Measurements from ENCODE around the gene ZNF646. TPM values are rescaled to one million over a fixed set of nuclear protein-coding genes. Genes with fewer than 3 reads are reported as not detected.
A peak's percentile ranks its signal among the peaks of the same experiment; 100 is the strongest.

Gene ZNF646
- total and polyA plus RNA-seq, 4 donors = 8.4 to 20.5 (median 12.5) TPM

DNA sequence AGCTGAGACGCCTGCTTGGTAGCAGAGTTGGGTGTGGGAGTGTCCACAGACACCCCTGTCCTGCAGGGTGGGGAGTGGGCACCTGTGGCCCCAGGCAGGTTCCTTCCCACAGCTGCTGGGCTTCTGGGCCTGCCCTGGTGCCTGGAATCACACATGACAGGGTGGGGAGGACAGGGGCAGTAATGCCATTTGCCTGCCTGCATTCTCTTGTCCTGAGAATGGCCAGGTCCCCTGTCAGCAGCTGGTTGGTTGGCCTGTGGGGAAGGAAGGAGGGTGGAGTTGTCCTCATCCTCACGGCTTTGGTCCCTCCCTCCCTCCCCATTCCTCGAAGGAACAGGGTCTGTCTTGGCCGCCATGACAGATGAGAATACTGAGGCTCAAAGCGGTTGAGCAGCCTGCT is 9.3 kb downstream of the ZNF646 start:
- Histone ChIP-seq H3K9me3 (ENCODE audit: control insufficient read depth in 4 of 4, insufficient read depth in 3 of 4, low read length in 3 of 4) (no peaks in the 10 kb centered on the region), H3K4me1 (ENCODE audit: control insufficient read depth in 5 of 5, insufficient read depth in 5 of 5, low read length in 5 of 5) (peaks cover 0 to 3% (median 0%) of the 10 kb centered on the region in 5 donors), H3K4me3 (no peak overlapping the region), H3K9ac (ENCODE audit: insufficient read depth in 1 of 2, low read length in 2 of 2) (no peak overlapping the region), H3K27me3 (ENCODE audit: control insufficient read depth in 3 of 3, insufficient read depth in 3 of 3, low read length in 2 of 3) (no peaks in the 10 kb centered on the region), H3K36me3 (ENCODE audit: control insufficient read depth in 4 of 4, insufficient read depth in 4 of 4, low read length in 4 of 4) (peaks cover 5 to 50% (median 19%) of the 10 kb centered on the region in 4 donors), H3K27ac (ENCODE audit: low read depth in 1 of 2, low read length in 1 of 2) (peak overlapping the region in 1 of 2 donors; percentile 11)
- 69 to 77% methylated on average over 4 to 5 of the region's 5 CpGs for WGBS, 2 donors
- TF ChIP-seq, protein P1, sequence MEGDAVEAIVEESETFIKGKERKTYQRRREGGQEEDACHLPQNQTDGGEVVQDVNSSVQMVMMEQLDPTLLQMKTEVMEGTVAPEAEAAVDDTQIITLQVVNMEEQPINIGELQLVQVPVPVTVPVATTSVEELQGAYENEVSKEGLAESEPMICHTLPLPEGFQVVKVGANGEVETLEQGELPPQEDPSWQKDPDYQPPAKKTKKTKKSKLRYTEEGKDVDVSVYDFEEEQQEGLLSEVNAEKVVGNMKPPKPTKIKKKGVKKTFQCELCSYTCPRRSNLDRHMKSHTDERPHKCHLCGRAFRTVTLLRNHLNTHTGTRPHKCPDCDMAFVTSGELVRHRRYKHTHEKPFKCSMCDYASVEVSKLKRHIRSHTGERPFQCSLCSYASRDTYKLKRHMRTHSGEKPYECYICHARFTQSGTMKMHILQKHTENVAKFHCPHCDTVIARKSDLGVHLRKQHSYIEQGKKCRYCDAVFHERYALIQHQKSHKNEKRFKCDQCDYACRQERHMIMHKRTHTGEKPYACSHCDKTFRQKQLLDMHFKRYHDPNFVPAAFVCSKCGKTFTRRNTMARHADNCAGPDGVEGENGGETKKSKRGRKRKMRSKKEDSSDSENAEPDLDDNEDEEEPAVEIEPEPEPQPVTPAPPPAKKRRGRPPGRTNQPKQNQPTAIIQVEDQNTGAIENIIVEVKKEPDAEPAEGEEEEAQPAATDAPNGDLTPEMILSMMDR (IDR thresholded peaks at IDR 0.05; ENCODE audit: control extremely low read depth, extremely low read depth) = no peak
- no peak for ATAC-seq (ENCODE audit: insufficient read depth, low FRiP score)
- no peak for DNase-seq

DNA sequence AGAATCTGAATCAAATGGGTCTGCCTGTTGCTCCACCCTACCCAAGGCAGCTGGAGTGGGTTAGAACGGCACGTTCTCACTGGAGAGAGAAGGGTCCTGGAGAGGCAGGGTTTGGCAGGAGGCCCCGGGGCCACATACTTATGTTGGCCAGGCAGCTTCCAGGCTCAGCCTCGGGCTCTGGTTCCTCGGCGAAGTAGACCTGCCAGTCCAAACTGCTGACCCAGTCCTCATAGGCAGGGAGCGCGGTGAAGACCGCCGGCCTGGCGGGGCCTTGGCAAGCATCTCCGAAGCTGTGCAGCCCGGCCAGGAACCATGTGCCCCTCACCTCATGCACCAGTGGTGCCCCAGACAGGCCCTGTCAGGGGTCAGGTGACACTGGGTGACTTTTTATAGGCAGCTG is 9.8 kb downstream of the ZNF646 start:
- H3K36me3 ChIP-seq (ENCODE audit: control insufficient read depth in 4 of 4, insufficient read depth in 4 of 4, low read length in 4 of 4) = peaks cover 5 to 46% (median 17%) of the 10 kb centered on the region in 4 donors

DNA sequence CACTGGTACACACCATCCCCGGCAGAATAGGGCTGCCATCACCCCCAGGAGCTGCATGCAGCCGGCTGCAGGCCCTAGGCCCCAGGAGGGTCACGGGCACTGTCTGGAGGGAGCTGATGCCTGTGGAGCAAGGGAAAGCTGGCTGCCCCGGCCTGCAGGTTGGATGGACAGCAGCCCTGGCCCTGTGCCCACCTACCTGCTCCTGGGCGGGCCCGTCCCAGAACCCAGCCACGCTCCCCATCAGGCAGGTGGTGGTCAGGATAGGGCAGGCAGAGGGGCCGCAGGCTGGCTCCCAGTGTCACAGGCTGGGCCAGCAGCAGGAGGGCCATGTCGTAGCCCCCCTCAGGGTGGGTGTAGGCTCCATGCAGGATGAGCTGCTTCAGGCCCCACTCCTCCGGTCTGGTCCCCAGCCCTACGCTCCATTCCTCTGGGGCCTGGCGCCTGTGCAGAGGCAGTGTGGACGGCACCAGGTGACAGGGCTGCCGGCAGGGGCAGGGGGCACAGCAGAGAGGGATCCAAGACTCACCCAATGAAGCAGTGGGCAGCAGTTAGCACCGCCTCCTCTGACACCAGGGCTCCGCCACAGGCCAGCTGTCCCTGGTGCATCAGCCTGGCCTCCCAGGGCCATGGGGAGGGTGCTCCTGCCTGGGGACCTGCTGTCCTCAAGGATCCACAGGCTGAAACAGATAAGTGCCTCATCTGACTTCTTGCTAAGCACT is 10.5 kb downstream of the ZNF646 start:
- Histone ChIP-seq H3K4me3 (no peak overlapping the region), H3K27me3 (ENCODE audit: control insufficient read depth in 3 of 3, insufficient read depth in 3 of 3, low read length in 2 of 3) (no peaks in the 10 kb centered on the region), H3K9me3 (ENCODE audit: control insufficient read depth in 4 of 4, insufficient read depth in 3 of 4, low read length in 3 of 4) (no peaks in the 10 kb centered on the region), H3K4me1 (ENCODE audit: control insufficient read depth in 5 of 5, insufficient read depth in 5 of 5, low read length in 5 of 5) (peaks cover 0 to 3% (median 0%) of the 10 kb centered on the region in 5 donors), H3K9ac (ENCODE audit: insufficient read depth in 1 of 2, low read length in 2 of 2) (no peak overlapping the region), H3K27ac (ENCODE audit: low read depth in 1 of 2, low read length in 1 of 2) (no peak overlapping the region), H3K36me3 (ENCODE audit: control insufficient read depth in 4 of 4, insufficient read depth in 4 of 4, low read length in 4 of 4) (peaks cover 5 to 42% (median 14%) of the 10 kb centered on the region in 4 donors)
- WGBS, 2 donors = 93% methylated on average over 16 of the region's 16 CpGs
- TF ChIP-seq, protein P1 (IDR thresholded peaks at IDR 0.05; ENCODE audit: control extremely low read depth, extremely low read depth) = no peak
- ATAC-seq (ENCODE audit: insufficient read depth, low FRiP score) = no peak
- no peak for DNase-seq

More for the DNA sequence above, 9.8 kb downstream of the ZNF646 start:
- ATAC-seq (ENCODE audit: insufficient read depth, low FRiP score) (no peak), DNase-seq (no peak)
- Histone ChIP-seq H3K27ac (ENCODE audit: low read depth in 1 of 2, low read length in 1 of 2) (no peak overlapping the region), H3K9ac (ENCODE audit: insufficient read depth in 1 of 2, low read length in 2 of 2) (no peak overlapping the region), H3K9me3 (ENCODE audit: control insufficient read depth in 4 of 4, insufficient read depth in 3 of 4, low read length in 3 of 4) (no peaks in the 10 kb centered on the region), H3K4me3 (no peak overlapping the region), H3K27me3 (ENCODE audit: control insufficient read depth in 3 of 3, insufficient read depth in 3 of 3, low read length in 2 of 3) (no peaks in the 10 kb centered on the region), H3K4me1 (ENCODE audit: control insufficient read depth in 5 of 5, insufficient read depth in 5 of 5, low read length in 5 of 5) (peaks cover 0 to 3% (median 0%) of the 10 kb centered on the region in 5 donors)
- 80 to 85% methylated on average over 13 of the region's 13 CpGs for WGBS, 2 donors
- TF ChIP-seq, protein P1 (IDR thresholded peaks at IDR 0.05; ENCODE audit: control extremely low read depth, extremely low read depth) = no peak

Data from lung (tissue), 12 donors.